Endometrial microvascular endothelial cells (primary cell): Measurements from ENCODE around the gene NID1. TPM values are rescaled to one million over a fixed set of nuclear protein-coding genes. Genes with fewer than 3 reads are reported as not detected.

Source experiments
- in situ Hi-C: cut with HindIII; loops from 2 replicates; pipeline ENCODE4 v1.10.0; 2017; ENCODE audit warnings: low sequenced_read_pairs, low pct_unique_long_range_greater_than_20kb; ENCODE audit errors: inconsistent ontology term
- total RNA-seq: library from RNA; depleted of rRNA; stranded (reverse); fragments of >200 nt; gene quantifications from one replicate; pipeline ENCODE4 v1.2.3, GENCODE V29; 2015; ENCODE audit errors: inconsistent ontology term

The NID1 gene
- total RNA-seq = 31.2 TPM

- in situ Hi-C loops = no loop called here
These were observed at the start of gene NID1 for GRCh38 chr1:236064674-236065508. NID1 (minus strand) TSS chr1:236065090; CDS start chr1:236065079, 11 bp downstream.

DNA sequence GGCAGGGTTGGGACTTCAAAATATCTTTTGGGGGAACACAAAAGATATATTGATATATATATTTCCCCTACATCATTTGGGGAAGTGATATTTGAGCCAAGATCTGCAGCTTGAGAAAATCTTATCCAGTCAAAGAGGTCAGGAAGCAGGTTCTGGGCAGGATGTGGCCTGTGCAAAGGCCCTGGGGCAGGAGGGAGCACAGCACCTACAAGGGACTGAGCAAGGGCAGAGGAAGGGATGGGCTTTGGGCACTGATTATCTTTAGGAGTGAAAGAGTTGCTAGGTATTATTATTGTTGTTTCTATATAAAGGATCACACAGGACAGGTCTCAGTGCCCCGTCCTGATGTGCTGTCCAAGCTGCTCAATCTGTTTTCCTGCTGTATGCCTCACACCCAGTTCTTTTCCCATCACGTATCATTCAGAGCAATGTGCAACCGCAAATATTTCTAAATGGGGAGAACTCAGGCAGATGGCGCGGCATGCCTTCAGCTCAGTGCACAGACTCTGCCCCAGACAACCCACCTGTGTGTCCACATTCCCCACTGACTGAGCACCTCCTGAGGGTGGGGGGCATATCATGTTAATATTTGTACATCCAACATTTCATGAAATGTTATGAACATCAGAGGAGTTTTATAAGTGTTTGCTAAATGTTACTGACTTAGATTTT is 49.3 kb upstream of the NID1 start:
- in situ Hi-C loops = no loop called here

- in situ Hi-C loops = no loop called here
These were observed 48.6 kb upstream of the NID1 start for GRCh38 chr1:236113324-236114032.

- in situ Hi-C loops = no loop called here
These were observed 47.4 kb upstream of the NID1 start for GRCh38 chr1:236112332-236112627.

DNA sequence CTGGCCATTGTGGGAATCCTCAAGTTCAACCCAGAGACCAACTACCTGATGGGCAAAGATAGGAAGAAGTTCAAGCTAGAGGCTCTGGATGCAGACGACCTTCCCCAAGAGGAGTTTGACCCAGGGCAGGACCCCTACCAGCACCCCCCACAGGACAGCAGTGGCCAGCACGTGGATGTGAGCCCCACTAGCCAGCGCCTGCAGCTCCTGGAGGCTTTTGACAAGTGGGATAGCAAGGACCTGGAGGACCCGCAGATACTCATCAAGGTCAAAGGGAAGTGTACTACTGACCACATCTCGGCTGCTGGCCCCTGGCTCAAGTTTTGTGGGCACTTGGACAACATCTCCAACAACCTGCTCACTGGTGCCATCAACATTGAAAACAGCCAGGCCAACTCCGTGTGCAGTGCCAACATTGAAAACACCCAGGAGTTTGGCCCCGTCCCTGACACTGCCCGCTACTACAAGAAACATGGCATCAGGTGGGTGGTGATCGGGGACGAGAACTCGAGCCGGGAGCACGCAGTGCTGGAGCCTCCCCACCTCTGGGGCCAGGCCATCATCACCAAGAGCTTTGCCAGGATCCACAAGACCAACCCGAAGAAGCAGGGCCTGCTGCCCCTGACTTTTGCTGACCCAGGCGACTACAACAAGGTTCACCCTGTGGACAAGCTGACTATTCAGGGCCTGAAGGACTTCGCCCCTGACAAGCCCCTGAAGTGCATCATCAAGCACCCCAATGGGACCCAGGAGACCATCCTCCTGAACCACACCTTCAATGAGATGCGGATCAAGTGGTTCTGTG is 46.8 kb upstream of the NID1 start:
- in situ Hi-C loops = no loop called here

GRCh38 chr1:236110137-236110536 is 45.2 kb upstream of the NID1 start:
- in situ Hi-C loops = no loop called here

DNA sequence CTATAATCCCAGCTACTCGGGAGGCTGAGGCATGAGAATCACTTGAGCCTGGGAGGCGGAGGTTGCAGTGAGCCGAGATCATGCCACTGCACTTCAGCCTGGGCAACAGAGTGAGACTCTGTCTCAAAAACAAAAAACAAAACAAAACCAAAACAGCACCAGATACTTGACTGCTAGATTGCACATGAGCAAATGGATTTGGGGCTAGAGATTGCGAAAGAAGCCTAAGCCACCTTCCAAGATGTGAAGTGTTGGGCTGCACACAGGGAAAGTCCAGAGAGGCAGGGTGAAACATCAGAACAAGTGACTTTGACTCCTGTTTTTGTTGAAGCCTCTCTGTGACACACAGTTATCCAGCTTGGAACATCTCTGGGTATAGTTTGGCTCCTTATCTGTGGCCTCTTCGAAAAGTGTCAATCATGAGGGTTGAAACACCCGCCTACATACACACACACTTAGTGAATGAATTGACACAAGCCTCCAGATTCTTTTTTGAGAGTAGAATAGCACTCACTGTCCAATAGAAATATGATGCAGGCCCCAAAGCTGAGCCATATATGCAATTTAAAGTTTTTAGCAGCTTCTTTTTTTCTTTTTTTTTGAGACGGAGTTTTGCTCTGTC is 43.2 kb upstream of the NID1 start:
- in situ Hi-C loops = no loop called here

DNA sequence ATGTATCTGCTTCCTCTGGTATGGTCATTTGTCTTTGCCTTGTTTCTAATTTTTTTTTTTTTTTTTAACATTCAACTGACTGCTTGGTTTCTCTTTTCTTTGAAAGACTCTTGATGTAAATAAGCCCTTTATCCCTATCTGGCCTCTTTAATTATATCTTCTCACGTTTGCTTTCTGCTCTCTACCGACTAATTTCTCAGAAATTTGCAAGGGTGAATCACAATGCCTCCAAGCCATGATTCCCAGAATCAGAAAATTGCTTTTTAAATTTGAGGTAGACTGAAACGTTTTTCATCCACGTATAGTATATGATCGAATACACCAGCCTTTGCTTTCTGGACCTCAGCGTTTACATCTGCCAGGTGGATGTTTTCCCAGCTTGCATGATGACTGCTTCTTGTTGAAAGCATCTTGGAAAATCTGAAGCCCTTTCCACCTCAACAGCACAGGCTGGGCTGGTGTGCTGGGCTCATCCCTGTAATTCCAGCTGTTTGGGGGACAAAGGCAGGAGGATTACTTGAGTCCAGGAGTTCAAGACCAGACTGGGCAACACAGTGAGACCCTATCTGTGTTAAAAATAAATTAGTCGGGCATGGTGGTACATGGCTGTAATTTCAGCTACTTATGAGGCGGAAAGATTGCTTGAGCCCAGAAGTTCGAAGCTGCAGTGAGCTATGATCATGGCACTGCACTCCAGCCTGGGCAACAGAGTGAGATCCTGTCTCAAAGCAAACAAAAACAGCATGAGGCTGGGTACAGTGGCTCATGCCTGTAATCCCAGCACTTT is 42.4 kb upstream of the NID1 start:
- in situ Hi-C loops = no loop called here

DNA sequence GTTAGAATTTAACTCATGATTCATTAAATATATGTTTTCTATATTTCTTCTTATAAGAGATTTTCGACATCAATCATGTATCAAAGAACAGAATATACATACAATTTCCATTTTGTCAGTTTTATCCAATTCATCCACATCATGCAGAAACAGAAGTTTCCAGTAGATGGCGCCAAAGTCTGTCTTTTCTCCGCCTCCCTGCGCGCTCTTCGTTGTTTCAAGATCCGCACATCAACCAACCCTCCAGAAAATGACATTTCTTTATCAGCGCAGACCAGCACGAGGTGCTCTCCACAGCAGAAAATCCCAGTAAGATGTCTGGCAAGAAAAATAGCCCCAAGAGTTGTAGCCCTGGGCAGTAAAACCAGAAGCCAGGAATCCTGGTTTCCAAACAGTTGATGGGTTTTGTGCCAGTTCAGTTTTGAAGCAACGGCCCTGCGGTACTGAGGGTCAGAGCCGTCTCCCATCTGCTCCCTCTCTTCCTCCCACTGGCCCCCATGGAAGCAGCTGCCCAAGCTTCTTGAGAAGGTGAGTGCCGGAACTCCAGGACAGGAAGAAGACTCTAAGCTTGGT is 38.8 kb upstream of the NID1 start:
- in situ Hi-C loops = no loop called here

- in situ Hi-C loops = no loop called here
These were observed 38.2 kb upstream of the NID1 start for GRCh38 chr1:236103059-236103458.

DNA sequence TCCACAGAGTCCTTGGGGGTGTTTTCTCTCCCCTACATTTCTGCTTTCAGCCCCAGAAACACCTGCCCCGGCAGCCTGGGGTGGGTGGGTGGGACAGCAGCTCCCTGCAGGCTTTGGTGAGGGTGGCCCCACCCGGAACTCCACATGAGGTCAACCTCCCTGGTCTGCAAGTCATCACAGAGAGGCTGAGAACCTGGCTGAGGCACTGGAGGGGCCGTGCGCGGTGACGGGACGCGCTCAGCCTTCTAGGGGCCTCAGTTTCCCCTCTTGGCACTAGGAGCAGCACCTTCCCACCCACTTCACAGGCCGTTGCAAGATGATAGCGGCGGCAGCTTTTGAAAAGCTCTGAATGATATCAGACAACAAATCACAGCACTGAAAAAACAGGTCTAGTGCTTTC is 37.7 kb upstream of the NID1 start:
- in situ Hi-C loops = no loop called here

DNA sequence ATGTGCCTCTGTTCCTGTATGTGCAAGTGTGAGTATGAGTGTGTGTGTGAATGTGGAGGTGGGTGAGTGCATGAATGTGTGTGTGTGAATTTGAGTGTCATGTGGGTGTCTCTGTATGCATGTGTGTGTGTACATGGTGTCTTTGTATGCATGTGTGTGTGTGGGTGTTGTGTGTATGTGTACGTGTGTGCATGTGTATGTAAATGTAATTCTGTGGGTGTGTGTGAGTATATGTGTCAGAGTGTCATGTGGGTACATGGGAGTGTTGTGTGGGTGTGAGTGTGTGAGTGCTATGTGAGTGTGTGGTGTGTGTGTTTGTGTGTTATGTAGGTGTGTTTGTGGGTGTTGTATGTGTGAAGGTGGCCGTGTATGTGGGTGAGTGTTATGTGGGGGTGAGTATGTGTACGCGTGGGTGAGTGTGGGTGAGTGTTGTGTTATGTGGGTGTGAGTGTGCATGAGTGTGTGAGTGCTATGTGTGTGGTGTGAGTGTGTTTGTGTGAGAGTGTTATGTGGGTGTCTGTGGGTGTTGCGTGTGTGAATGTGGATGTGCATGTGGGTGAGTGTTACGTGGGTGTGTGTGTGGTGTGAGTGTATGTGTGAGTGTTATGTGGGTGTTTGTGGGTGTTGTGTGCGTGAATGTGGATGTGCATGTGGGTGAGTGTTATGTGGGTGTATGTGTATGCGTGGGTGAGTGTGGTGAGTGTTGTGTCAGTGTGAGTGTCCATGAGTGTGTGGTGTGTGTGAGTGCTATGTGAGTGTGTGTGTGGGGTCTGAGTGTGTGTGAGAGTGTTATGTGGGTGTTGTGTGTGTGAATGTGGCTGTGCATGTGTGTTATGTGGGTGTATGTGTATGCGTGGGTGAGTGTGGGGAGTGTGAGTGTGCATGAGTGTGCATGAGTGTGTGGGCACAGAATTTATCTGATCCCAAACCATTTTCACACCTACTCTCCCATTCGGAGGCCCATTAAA is 36.6 kb upstream of the NID1 start:
- in situ Hi-C loops = no loop called here

GRCh38 chr1:236100799-236101198 is 35.9 kb upstream of the NID1 start:
- in situ Hi-C loops = no loop called here

- in situ Hi-C loops = no loop called here
These were observed 34.6 kb upstream of the NID1 start for GRCh38 chr1:236099355-236099974.

DNA sequence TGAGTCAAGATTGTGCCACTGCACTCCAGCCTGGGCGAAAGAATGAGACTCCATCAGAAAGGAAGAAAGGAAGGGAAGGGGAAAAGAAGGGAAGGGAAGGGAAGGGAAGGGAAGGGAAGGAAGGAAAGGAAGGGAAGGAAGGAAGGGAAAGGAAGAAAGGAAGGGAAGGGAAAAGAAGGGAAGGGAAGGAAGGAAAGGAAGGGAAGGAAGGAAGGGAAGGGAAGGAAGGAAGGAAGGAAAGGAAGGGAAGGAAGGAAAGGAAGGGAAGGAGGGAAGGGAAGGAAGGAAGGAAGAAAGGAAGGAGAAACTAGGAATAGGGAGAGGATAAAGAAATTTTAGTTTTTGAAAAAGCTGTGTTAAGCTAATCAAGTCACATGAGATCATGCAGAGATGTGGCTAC is 33.4 kb upstream of the NID1 start:
- in situ Hi-C loops = no loop called here
